NCI-H1417 (cell line): Measurements from ENCODE around the gene GRHL3.

Experiments used
- DNase-seq, 3 experiments: peaks; one replicate each; lab custom pipeline; 2025; lab: John Stamatoyannopoulos, UW

Gene GRHL3

GRCh38 chr1:24317956-24318614, 1.1 kb upstream of the GRHL3 start:
- no peak for DNase-seq

- DNase-seq = no peak
Measured at GRCh38 chr1:24318615-24319311, 394 bp upstream of the GRHL3 start.

GRCh38 chr1:24319962-24320361, 805 bp downstream of the GRHL3 start:
- no peak for DNase-seq

GRCh38 chr1:24321126-24321525, 2.0 kb downstream of the GRHL3 start:
- peak in 1 of 3 experiments; percentile 42 for DNase-seq

- DNase-seq = peak; percentile 69 to 82 (median 75)
Measured at GRCh38 chr1:24321697-24322469, 2.7 kb downstream of the GRHL3 start.

- DNase-seq = peak in 1 of 3 experiments; percentile 56
Measured at GRCh38 chr1:24322470-24323177, 3.5 kb downstream of the GRHL3 start.

- no peak for DNase-seq
Measured at GRCh38 chr1:24323281-24323680, 4.1 kb downstream of the GRHL3 start.

- DNase-seq = no peak
Measured at GRCh38 chr1:24324903-24325302, 5.7 kb downstream of the GRHL3 start.

- no peak for DNase-seq
Measured at GRCh38 chr1:24325587-24326449, 6.7 kb downstream of the GRHL3 start.

- DNase-seq = no peak
Measured at GRCh38 chr1:24327486-24327885, 8.3 kb downstream of the GRHL3 start.

GRCh38 chr1:24327891-24328290, 8.7 kb downstream of the GRHL3 start:
- DNase-seq = no peak

GRCh38 chr1:24329331-24329730, 10.2 kb downstream of the GRHL3 start:
- DNase-seq = no peak

- DNase-seq = no peak
Measured at GRCh38 chr1:24329797-24330543, 10.8 kb downstream of the GRHL3 start.

GRCh38 chr1:24331961-24332673, 13.0 kb downstream of the GRHL3 start:
- DNase-seq = no peak

GRCh38 chr1:24336075-24336474, 16.9 kb downstream of the GRHL3 start:
- no peak for DNase-seq

GRCh38 chr1:24337455-24337854, 18.3 kb downstream of the GRHL3 start:
- DNase-seq = no peak

- no peak for DNase-seq
Measured at GRCh38 chr1:24338447-24338846, 19.3 kb downstream of the GRHL3 start.

GRCh38 chr1:24339996-24340395, 20.8 kb downstream of the GRHL3 start:
- DNase-seq = no peak

- DNase-seq = no peak
Measured at GRCh38 chr1:24340770-24341169, 21.6 kb downstream of the GRHL3 start.

GRCh38 chr1:24341260-24341659, 22.1 kb downstream of the GRHL3 start:
- peak in 1 of 3 experiments; percentile 59 for DNase-seq
